GM12878 (cell line): Measurements from ENCODE around the gene REXO2. TPM values are rescaled to one million over a fixed set of nuclear protein-coding genes. Genes with fewer than 3 reads are reported as not detected.

Experiments used
- STAT1 ChIP-seq: fragments of 450-650 bp; conservative IDR thresholded peaks from 2 replicates; pipeline ENCODE4 v1.6.1; 2014; ENCODE audit warnings: antibody characterized with exemption, mild to moderate bottlenecking
- ZNF687 ChIP-seq: fragments of 450-650 bp; IDR thresholded peaks from 2 replicates; pipeline ENCODE4 v1.6.1; 2017; ENCODE audit warnings: mild to moderate bottlenecking, moderate library complexity
- polyA plus RNA-seq, 11 experiments: library from polyadenylated mRNA; depleted of rRNA in 4 of 11; unstranded in 6 of 11; stranded (reverse) in 5 of 11; fragments of >200 nt; fragmentation: Nextera tagmentation in 4 of 11; fragmentation: Illumina TruSeq in 1 of 11; extraction: Ambion mirVana in 4 of 11; extraction: Trizol in 1 of 11; gene quantifications; 1 replicate in 1 of 11; 2 replicates in 10 of 11; pipeline versions ENCODE4 v1.2.1 to v1.2.3, GENCODE V29; 2011 to 2016; ENCODE audit warnings: inconsistent platforms in 2 of 11, missing spikeins in 2 of 11, low read depth in 1 of 11
- total RNA-seq, 4 experiments: library from RNA; depleted of rRNA in 3 of 4; stranded (reverse); fragments of >200 nt in 3 of 4; fragmentation: Illumina TruSeq in 1 of 4; extraction: Trizol in 1 of 4; gene quantifications; 2 replicates each; pipeline versions ENCODE4 v1.2.1 to v1.2.3, GENCODE V29; 2013 to 2021
- TF ChIP-seq, protein P1 (sequence below): fragments of 450-650 bp; IDR thresholded peaks from 2 replicates; pipeline ENCODE4 v1.6.1; 2017; ENCODE audit warnings: mild to moderate bottlenecking, low read depth, inconsistent platforms; ENCODE audit not compliant: poor library complexity, severe bottlenecking
- TF ChIP-seq, protein P2 (sequence below): fragments of 450-650 bp; IDR thresholded peaks from 2 replicates; pipeline ENCODE4 v1.6.1; 2016; ENCODE audit warnings: mild to moderate bottlenecking, moderate library complexity, borderline replicate concordance
- TF ChIP-seq, protein P3 (sequence below): IDR thresholded peaks from 2 replicates; pipeline ENCODE4 v1.6.1; 2011; ENCODE audit warnings: mild to moderate bottlenecking, low read depth, low read length, moderate library complexity; ENCODE audit not compliant: insufficient replicate concordance

REXO2 gene
- total and polyA plus RNA-seq, 10 of the 15 experiments (the other 5 are each of a cell fraction or from before 2014, with no cell fraction given): 3.3 to 12.5 (median 5.3) TPM

DNA sequence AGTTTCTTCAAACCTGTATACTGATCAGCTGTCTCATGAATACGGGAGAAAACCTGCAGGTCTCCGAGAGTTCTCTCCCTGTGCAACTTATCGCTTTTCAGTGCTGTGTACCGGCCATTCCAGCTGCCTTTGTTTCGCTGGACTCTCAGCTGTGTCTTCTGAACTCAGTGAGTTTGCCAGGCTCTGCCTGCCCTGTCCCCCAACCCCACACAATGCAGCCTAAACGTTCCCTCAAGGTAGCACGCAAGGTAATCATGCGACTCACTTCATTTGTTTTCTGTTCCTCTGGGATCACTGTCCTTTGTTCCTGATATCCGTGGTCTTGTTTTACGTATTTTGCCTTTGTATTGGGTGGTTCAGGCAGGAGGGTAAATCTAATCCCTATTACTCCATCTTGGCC, 25.3 kb upstream of the REXO2 start (continued):
- TF ChIP-seq, protein P1, sequence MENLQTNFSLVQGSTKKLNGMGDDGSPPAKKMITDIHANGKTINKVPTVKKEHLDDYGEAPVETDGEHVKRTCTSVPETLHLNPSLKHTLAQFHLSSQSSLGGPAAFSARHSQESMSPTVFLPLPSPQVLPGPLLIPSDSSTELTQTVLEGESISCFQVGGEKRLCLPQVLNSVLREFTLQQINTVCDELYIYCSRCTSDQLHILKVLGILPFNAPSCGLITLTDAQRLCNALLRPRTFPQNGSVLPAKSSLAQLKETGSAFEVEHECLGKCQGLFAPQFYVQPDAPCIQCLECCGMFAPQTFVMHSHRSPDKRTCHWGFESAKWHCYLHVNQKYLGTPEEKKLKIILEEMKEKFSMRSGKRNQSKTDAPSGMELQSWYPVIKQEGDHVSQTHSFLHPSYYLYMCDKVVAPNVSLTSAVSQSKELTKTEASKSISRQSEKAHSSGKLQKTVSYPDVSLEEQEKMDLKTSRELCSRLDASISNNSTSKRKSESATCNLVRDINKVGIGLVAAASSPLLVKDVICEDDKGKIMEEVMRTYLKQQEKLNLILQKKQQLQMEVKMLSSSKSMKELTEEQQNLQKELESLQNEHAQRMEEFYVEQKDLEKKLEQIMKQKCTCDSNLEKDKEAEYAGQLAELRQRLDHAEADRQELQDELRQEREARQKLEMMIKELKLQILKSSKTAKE: no peak
- TF ChIP-seq STAT1 (no peak), ZNF687 (no peak)
- TF ChIP-seq, protein P2, sequence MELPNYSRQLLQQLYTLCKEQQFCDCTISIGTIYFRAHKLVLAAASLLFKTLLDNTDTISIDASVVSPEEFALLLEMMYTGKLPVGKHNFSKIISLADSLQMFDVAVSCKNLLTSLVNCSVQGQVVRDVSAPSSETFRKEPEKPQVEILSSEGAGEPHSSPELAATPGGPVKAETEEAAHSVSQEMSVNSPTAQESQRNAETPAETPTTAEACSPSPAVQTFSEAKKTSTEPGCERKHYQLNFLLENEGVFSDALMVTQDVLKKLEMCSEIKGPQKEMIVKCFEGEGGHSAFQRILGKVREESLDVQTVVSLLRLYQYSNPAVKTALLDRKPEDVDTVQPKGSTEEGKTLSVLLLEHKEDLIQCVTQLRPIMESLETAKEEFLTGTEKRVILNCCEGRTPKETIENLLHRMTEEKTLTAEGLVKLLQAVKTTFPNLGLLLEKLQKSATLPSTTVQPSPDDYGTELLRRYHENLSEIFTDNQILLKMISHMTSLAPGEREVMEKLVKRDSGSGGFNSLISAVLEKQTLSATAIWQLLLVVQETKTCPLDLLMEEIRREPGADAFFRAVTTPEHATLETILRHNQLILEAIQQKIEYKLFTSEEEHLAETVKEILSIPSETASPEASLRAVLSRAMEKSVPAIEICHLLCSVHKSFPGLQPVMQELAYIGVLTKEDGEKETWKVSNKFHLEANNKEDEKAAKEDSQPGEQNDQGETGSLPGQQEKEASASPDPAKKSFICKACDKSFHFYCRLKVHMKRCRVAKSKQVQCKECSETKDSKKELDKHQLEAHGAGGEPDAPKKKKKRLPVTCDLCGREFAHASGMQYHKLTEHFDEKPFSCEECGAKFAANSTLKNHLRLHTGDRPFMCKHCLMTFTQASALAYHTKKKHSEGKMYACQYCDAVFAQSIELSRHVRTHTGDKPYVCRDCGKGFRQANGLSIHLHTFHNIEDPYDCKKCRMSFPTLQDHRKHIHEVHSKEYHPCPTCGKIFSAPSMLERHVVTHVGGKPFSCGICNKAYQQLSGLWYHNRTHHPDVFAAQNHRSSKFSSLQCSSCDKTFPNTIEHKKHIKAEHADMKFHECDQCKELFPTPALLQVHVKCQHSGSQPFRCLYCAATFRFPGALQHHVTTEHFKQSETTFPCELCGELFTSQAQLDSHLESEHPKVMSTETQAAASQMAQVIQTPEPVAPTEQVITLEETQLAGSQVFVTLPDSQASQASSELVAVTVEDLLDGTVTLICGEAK: no peak
- TF ChIP-seq, protein P3, sequence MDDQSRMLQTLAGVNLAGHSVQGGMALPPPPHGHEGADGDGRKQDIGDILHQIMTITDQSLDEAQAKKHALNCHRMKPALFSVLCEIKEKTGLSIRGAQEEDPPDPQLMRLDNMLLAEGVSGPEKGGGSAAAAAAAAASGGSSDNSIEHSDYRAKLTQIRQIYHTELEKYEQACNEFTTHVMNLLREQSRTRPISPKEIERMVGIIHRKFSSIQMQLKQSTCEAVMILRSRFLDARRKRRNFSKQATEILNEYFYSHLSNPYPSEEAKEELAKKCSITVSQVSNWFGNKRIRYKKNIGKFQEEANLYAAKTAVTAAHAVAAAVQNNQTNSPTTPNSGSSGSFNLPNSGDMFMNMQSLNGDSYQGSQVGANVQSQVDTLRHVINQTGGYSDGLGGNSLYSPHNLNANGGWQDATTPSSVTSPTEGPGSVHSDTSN: no peak
